ENCODE results near the gene ZNF691. TPM values are rescaled to one million over a fixed set of nuclear protein-coding genes. Genes with fewer than 3 reads are reported as not detected.

ZNF691 gene
- total RNA-seq, 1 experiment from 2014 or later = 13.3 TPM

Other genes starting within 250 kb of the ZNF691 start
- 88.9 and 99.8 TPM in 2 replicates for gene PPIH, start 188.2 kb upstream of the ZNF691 start, total RNA-seq (2014; rRNA removed; shearing (Covaris generic))
- gene YBX1, start 164.2 kb upstream of the ZNF691 start, total RNA-seq (2014; rRNA removed; shearing (Covaris generic)) = 851 and 884 TPM in 2 replicates
- gene CLDN19, start 106.4 kb upstream of the ZNF691 start, total RNA-seq (2014; rRNA removed; shearing (Covaris generic)) = not detected in 2 replicates
- gene P3H1, start 79.6 kb upstream of the ZNF691 start, total RNA-seq (2014; rRNA removed; shearing (Covaris generic)) = 176 and 247 TPM in 2 replicates
- 8.5 and 9.6 TPM in 2 replicates for gene C1orf50, start 79.4 kb upstream of the ZNF691 start, total RNA-seq (2014; rRNA removed; shearing (Covaris generic))
- 0.02 TPM in 1 of 2 replicates, not detected in the other for gene TMEM269, start 61.6 kb upstream of the ZNF691 start, total RNA-seq (2014; rRNA removed; shearing (Covaris generic))
- 8.4 and 11.2 TPM in 2 replicates for gene ERMAP, start 29.5 kb upstream of the ZNF691 start, total RNA-seq (2014; rRNA removed; shearing (Covaris generic))
- 34.4 and 35.4 TPM in 2 replicates for gene SVBP, start 29.2 kb upstream of the ZNF691 start, total RNA-seq (2014; rRNA removed; shearing (Covaris generic))
- gene SLC2A1, start 112.3 kb downstream of the ZNF691 start, total RNA-seq (2014; rRNA removed; shearing (Covaris generic)) = 218 and 274 TPM in 2 replicates